GM19025 (cell line): ENCODE results near the gene PDE4D.

Experiments used
- ATAC-seq: cut with Tn5 transposase; IDR thresholded peaks from one replicate; pipeline ENCODE4 v1.9.1; 2021; ENCODE audit warnings: mild to moderate bottlenecking, low read depth, moderate library complexity; ENCODE audit not compliant: unreplicated experiment

Gene PDE4D

GRCh38 chr5:59564895-59565294, 328.6 kb downstream of the PDE4D start:
- ATAC-seq, result no peak

DNA sequence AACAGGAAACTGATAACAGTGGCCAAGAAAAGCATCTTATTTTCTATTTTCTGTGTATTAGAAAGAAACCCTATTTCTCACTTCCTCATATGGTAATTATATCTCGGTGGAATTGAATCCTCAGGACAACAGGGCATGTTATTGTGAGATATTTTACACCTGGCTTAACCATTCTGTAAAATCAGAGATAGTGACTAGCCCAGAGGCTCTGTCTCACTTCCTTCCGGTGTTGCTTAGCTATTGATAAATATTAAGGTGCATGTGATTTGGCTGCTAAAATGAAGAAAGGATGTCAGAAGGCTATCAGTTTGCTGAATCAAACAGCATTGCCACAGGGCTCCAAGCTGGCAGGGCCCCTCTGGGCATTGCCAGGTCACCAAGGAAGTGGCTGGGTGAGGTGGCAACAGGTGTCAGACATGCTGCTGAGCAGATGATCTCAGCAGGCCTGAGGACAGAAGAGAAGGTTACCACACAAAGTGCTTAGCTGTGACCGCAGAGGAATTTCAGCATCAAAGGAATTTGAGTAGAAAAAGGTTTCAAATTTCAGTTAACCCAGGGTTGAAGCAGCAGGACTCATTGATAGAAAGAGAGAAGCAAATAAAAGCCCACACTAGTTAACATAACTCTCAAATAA, 330.7 kb downstream of the PDE4D start:
- ATAC-seq, result peak; percentile 72

DNA sequence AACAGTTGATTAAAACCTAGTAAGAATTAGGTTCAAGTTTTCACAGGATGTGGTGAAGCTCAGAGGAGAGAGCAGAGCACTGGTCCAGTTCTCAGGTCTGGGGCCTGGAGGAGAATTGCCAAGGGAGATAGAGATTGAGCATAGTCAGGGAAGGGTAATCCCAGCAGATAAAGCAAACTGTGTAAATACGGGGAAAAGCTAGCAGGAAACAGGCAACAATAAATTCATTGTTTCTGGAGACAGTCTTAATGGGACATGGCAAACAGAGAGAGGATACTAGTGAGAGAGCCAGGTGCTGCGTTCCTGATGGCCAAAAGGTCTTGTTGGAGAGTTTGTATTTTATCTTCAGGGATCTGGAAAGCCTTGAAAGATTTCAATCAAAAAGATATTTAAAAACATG, 333.0 kb downstream of the PDE4D start:
- no peak for ATAC-seq

- ATAC-seq, result no peak
Observed at GRCh38 chr5:59559847-59560246, 333.7 kb downstream of the PDE4D start.

- no peak for ATAC-seq
Observed at GRCh38 chr5:59559323-59559722, 334.2 kb downstream of the PDE4D start.

DNA sequence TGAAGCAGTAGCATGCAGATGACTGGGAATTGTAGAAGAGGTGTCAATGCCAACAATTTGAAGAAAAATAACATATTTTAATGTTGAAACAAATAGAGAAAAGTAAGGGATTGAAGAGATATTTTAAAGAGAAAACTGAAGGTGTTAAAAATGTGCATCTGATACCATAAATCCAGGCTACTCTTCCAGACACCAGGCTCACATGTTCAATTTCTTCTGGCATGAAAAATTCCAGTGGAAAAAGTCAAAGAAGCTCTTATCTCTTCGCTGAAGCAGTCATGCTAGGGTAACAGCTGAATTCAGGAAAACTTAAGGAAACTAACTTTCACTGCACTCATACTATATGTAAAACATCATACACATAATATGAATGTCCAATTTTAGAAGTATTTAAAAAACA, 335.0 kb downstream of the PDE4D start:
- no peak for ATAC-seq

- ATAC-seq, result no peak
Observed at GRCh38 chr5:59557572-59557971, 336.0 kb downstream of the PDE4D start.

DNA sequence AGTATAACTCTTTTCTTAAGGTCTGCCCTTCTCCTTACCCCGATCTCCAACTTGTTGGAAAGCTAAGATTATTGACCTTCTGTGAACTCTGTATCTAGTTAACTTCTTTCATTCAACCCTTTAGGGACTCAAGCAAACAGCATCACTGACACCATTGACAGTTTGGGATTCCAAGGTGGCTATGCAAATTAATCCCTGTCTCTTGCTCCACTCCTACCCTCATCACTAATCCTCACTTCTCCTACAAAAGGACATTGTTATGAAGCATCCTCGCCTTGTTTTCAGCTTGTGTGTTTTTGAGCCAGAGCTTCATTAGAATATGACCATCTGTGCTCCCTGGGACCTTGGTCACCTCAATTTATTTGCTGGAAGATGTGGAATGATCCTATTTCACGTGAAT, 337.9 kb downstream of the PDE4D start:
- ATAC-seq, result no peak

DNA sequence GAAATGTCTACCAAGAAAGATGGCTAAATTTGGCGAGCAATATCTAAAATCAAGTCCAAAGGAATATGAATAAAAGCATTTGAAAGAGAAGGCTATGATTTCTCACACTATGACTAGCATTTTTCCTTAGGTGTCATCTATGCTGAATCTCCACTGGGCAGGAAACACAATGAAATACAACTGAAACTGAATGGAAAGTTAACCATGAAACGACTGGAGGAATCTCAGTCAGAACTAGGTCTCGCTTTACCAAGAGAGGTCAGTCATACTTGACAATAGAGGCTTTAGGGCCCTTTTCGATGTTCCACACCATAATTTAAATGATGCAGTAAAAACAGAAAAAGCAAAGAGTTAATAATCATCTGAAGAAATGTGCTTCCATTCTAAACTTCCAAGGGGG, 339.0 kb downstream of the PDE4D start:
- ATAC-seq, result no peak

- no peak for ATAC-seq
Observed at GRCh38 chr5:59553992-59554391, 339.5 kb downstream of the PDE4D start.

DNA sequence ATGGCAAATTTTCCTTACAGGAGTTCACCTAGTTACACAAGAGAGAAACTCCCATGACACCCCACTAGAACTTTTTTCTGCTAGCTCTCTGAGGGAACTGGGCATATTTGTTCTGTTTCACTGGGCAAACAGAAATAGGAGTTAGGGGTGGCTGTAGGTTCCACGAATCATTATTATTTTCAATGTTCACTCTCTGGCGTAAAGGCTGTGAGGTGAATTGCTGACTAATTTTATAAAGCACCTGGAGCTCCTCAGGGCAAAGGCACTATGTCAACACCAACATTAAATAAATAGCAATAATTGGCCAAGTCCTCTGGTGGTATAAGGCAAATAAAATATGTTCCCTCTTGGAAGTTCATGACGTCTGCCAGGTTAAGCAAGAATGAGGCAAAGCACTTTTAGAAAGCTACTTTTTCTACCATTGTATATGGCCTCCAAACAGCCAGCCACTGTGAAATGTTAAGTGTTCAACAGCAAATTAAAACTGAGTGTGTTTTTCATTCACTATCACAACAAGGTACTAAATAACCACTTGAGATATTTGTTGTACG, 344.6 kb downstream of the PDE4D start:
- ATAC-seq, result no peak

DNA sequence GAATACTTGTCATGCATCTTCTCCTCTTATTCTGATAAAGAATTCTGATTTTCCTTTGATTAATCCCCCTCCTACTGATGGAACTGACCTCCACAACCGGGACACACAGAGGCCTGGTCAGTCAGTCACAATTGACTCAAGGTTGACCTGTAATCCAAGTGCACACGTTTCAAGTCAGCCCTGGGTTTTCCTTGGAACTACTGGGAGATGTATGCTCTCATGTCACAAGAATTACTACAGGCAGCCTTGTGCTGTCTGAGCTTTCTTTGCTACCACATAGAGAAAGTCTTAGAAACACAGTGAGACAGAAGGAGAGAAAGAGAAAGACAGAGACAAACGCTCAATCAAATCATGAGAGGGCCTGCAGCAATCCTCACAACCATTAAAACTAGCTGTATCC, 345.8 kb downstream of the PDE4D start:
- no peak for ATAC-seq

DNA sequence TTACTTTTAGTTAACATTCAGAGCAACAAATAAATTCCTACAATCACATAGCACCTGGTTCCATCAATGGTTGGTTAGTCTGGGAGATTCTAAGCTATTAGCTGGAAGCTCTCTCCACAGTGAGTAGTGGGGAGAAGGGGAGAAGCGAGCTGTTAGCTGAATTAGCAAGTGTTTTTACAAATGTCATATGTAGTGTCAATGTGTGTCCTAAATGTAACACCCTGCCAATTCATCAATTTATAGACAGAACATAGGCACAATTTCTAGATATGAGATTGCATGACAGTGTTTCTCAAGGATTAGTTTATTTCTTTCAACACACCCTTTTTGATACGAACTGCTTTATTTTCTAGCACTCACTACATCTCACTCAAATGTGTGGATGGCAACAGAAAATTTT, 349.0 kb downstream of the PDE4D start:
- ATAC-seq, result no peak

DNA sequence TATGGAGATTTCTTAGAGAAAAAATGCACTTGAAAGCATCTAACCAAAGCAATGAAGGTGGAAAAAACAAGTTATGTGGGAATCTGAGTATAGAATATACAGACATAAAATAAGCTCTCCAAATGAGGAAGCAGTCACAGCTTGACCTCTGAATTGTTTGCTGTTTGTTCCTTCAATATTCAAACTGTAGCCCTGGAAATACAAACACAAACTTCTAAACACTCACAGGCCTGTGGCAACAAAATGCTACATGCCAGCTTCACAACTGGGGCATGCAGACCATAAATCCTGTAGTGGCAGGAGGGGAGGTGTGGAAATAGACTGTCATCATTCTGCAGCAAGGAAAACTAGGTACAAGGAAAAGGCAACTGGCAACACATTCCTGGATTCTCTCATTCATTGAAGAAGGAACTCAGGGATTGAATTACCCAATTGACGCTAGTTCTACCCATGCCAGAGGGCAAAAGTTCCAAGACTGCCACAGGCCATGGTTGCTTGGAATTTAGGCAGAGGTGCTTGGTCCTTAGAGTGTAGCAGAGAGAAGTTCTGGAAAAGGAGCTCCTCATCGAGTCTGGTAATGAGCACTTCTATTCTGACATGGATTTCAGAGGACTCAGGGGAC, 349.6 kb downstream of the PDE4D start:
- ATAC-seq, result no peak

- ATAC-seq, result no peak
Observed at GRCh38 chr5:59542851-59543820, 350.4 kb downstream of the PDE4D start.

- ATAC-seq, result no peak
Observed at GRCh38 chr5:59542306-59542705, 351.2 kb downstream of the PDE4D start.

DNA sequence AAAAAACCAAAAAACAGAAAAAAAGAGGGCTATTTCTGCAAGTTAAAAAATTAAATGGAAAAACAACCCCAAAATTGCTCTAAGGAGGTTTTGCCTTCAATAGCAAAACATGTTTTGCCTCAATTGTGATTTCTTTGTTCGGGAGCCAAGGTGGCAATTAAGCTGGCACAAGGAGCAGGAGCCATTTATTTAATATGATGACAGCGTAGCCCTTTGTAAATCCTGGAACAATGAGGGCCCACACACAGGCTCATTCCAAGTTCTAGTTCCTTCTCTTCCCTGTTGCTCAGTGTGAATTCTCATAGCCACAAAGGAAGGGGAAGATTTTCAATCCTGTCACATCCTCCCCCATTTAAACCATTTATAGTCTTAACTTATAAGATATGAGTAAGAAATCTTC, 353.2 kb downstream of the PDE4D start:
- no peak for ATAC-seq

GRCh38 chr5:59538750-59539121, 354.8 kb downstream of the PDE4D start:
- ATAC-seq, result no peak

DNA sequence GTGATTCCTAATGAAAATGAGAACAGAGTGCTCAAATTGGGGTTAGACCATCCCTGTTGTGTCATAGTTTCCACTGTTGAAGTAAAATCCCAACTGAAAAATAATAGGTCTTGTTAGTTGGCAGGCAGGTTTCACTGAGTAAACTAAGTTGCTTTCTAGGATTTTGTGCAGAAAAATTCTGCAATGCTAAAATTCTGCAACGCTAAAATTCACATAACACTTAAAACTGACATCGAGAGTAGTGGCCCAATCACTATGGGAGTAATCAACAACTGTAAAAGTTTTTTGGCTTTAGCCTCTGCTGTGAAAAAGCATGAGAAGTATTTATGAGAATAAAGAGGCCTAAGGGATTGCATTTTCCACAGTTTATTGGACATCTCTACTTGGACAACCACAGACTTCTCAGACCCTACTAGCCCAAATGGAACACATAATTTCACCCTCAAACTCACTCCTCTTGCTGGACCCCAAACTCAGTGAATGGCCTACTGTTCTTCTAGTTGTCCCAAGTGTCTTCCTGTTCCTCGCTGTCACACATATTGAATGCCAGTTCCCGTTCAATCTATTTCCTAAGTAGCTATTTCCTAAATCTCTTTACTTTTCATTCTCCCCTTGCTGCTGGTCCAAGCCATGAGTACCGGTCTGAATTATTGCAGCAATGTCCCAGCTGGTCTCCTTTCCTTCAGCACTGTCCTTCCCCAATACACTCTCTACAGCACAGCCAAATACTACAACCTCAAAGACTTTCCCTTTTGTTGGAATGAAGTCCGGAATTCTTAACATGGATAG, 355.4 kb downstream of the PDE4D start:
- ATAC-seq, result no peak

- no peak for ATAC-seq
Observed at GRCh38 chr5:59536875-59537274, 356.7 kb downstream of the PDE4D start.
